HuH-7 (cell line): Measurements from ENCODE around the gene ATP2C2.
"Not testable (repeated sequence)": the region's sequence is repeated elsewhere in the genome, so short reads cannot be mapped to it uniquely, and the experiment has no call there.

Experiments
- DNase-seq: peaks from one replicate; pipeline ENCODE4 v3.0.0; 2011; ENCODE audit warnings: low spot score

ATP2C2 gene

DNA sequence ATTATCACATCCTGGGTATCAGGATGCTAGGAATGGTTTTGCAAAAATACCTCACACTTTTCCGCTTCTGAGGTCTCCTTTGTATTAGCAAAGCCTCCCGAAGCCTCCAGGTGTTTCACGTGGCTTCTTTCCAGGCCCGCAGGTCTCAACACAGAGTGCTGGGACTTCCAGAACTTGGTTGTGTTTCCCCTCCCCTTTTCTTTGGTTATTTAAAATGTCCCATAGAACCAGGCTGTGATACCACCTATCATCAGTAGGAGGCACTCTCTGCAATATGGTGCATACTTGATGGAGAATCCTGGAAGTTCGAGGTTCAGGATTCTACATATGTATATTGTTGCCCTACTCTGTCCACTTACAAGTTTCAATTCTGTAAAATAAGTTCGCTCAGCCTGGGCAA is 28.8 kb downstream of the ATP2C2 start:
- DNase-seq = no peak

DNA sequence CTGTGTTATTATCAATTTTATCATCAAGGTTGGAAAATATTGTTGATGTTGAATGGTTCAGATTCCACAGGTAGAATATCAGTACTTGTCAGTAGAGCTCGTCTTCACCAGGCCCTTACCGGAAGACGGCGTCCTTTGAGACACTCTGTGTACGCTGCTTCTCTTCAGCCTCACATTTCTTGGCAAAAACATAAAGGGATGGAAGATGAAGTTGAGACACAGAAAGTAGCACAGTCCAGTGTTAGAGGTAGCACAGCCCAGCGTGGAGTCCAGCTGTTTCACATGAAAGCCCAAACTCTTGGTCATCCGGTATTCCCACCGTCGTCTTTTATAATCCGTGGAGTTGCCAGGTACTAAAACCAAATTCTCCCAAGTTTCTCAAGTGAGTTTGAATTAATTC is 30.4 kb downstream of the ATP2C2 start:
- no peak for DNase-seq

DNA sequence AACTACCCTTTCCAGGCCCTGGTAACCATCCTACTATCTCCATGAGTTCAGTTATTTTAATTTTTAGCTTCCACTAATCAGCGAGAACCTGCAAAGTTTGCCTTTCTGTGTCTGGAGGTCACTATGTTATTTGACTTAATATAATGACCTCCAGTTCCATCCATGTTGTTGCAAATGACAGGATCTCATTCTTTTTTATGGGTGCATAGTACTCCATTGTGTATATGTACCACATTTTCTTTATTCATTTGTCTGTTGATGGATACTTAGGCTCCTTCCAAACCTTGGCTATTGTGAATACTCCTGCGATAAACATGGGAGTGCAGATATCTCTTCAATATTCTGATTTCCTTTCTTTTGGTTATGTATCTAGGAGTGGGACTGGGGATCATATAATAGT is 31.6 kb downstream of the ATP2C2 start:
- not testable (repeated sequence) for DNase-seq

DNA sequence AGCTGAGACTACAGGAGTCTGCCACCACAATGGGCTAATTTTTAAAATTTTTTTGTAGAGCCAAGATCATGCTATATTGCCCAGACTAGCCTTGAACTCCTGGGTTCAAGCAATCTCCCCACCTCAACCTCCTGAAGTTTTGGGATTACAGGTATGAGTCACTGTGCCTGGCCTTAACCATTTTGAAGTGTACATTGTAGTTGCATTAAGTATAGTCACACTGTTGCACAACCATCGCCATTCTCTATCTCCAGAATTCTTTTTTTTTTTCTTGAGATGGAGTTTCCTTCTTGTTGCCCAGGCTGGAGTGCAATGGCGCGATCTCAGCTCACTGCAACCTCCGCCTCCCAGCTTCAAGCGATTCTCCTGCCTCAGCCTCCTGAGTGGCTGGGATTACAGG is 35.1 kb downstream of the ATP2C2 start:
- not testable (repeated sequence) for DNase-seq

DNA sequence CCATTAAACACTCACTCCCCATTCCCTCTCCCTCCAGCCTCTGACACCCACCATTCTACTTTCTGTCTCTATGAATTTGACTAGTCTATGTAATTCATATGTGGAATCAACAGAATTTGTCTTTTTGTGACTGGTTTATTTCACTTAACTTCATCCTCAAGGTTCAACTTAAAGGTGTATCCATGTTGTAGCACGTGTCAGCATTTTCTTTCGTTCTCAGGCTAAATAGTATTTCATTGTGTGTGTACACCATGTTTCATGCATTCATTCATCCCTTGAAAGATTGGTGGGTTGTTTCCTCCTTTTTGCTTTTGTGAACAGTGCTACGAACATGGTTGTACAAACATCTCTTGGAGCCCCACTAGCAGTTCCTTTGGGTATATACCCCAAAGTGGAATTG is 36.0 kb downstream of the ATP2C2 start:
- DNase-seq = no peak

DNA sequence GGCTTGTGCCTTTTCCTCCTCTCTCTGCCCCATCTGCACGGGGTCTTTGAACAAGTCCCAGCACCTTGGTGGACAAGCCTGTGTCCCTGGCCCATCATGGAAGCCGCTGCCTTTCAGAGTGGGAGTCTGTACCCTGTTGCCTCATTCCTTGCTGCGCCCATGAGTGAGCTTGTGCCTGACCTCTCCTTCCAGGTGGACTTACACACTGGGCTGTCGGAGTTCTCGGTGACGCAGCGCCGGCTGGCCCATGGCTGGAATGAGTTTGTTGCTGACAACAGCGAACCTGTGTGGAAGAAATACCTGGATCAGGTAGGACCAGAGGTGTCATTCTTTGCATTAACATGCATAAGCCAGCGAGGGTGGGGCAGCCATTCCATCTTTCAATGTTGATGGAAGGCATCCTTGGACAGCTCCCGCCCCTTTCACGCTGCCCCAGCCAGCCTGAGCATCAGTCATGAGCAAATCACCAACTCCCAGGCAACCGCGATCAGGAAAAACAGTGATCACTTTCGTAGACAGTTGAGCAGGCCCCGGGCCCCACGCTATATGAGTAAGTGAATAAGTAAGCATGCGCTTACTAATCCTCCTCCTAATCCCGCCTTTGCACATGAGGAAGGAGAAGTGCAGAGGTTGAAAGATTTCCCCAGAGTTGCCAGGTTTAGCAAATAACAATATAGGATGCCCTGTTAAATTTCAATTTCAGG is 36.8 kb downstream of the ATP2C2 start:
- DNase-seq = no peak

DNA sequence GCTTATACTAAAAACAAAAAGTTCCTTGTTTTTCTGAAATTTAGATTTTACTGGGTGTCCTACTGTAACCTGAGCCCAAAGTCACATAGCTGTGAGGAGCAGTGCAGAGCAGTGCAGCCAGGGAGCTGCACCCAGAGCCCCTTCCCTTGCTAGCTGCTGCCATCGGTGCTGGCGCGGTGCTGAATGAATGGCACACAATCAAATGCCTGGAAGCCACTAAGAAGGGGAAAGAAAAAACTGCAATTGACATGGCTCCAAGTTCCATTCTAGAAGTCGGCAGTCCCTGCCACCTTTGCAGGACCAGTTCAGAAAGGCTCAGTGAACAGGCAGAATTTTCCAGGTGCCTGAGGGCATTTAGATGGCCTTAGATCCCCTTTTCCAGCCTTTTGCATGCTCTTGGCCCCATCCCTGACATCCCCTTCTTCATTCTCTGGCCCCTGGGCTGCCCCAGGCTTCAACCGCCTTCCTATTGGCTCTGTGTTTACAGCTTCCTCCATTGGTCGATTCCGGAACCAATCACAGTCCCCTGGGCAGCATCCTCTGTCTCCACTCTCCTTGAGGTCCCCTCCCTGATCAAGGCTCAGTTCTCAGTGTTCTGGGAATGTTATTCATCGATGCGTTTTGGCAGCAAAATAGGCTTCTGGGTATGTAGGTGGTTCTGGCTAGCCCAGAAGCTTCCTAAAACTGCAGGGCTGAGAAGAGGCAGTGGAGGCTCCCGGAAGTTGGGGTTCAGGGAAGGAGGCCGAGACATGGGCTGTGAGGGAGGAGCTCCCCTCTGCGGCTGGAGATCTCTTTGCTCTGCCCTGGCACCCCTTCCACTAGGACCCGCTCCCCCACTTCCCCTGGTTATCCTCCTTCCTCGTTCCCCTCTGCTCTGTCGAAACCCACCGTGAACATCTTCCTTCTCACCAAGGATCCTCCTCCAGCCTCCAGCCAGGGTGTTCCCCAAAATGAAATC is 37.9 kb downstream of the ATP2C2 start:
- no peak for DNase-seq

DNA sequence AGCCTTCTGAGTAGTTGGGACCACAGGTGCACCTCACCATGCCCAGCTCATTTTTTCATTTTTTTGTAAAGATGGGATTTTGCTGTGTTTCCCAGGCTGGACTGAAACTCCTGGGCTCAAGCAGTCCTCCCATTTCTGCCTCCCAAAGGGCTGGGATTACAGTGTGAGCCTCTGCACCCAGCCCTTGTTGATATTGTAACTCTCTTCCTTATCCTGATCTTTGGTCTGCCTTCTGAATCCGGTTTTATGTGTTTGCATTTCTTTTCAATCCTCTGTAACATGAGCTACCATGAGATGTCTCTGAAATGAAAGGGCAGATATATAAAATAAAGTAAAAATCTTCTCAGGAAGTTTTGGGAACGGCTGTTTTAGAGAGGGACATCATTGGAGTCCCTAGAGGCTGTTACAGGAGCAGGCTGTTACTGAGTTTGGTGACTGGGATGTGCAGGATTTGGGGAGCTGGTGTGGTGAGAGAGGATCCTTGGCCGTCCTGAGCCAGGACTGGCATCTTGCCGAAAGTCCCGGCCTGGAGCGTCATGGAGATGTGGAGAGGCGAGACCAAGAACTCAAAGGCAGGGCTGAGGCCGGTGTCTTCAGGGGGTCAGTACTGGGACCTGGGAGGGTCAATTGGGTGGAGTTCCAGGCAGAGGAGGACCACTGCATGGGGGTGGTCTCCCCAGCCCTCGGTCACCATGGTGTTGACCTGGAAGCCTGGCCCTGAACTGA is 39.4 kb downstream of the ATP2C2 start:
- DNase-seq = no peak

DNA sequence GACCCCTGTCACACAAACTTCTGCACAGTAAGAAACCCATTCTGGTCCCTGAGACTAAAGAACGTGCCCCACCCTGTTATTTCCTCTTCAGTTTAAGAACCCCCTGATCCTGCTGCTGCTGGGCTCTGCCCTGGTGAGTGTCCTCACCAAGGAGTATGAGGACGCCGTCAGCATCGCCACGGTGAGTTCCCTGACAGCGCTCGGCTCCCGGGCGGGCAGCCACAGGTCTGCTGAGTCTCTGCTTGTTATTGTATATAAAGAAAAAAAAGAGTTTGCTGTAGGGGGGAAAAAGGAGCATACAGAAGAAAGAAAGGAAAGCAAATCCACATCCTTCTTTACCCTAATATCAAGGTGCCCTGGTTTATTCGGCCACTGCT is 40.0 kb downstream of the ATP2C2 start:
- no peak for DNase-seq

DNA sequence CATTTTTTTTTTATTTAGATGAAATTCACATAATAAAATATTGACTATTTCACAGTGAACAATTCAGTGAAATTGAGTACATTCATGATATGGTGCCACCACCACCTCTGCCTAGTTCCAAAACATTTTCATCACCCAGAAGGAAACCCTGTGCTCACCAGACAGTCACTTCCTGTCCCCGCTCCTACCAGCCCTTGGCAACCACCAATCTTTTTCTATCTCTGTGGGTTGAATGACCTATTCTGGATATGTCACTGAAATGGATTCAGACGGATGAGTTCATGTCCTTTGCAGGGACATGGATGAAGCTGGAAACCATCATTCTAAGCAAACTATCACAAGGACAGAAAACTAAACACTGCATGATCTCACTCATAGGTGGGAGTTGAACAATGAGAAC is 40.5 kb downstream of the ATP2C2 start:
- no peak for DNase-seq

DNA sequence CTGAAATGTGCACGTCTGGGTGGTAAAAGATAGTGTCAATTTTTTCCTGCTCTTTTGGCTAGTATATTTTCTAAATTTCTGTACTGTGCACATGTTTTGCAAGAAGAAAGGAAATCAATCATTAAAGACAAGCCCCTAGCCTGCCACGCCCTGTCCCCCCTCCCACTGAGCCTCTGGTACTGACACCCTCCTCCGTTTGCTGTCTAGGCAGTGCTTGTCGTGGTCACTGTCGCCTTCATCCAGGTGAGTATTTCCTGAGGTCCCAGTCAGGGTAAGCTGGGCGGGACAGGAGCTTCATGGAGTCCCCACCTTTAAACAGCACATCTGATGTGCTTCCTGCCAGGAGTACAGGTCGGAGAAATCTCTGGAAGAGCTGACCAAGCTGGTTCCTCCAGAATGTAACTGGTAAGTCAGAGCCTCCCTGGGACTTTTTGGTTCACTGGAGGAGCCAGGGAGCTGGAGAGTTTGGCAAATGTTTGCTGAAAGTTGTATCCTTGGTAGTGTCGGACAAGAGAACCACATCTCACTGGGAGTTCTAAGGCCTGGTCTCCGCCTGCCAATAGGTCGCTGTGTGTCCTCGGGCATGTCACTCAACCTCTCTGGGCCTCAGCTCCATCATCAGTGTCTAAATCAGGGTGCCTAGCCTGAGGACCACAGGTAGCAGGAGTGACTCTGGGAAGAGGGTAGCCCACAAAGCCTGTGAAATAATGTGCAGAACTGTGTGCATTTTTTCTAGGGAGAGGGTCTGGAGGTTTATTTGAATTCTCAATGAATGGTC is 42.2 kb downstream of the ATP2C2 start:
- DNase-seq = no peak

DNA sequence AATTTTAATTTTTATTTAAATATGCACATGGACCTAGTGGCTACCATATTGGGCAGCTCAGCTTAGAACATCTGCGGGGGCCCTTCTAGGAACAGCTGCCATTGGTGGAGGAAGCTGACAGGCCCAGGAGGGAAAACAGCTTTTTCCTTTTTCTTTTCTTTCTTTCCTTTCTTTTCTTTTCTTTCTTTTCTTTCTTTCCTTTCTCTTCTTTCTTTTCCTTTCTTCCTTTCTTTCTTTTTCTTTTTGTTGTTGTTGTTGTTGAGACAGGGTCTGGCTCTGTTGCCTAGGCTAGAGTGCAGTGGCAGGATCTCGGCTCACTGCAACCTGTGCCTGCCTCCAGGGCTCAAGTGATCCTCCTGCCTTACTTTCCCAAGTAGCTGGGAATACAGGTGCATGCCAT is 43.4 kb downstream of the ATP2C2 start:
- no peak for DNase-seq

DNA sequence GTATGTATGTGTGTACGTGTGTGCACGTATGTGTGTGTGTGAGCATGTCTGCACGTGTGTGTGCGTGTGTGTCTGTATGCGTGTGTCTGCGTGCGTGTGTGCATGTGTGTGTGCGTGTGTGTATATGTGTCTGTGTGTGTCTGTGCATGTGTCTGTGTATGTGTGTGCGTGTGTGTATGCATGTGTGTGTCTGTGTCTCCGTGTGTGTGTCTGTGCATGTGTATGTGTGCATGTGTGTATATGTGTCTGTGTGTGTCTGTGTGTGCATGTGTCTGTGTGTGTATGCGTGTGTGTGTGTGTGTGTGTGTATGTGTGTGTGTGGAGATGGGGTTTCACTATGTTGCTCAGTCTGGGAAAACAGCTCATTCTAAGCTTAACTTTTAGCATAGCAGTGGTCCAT is 43.9 kb downstream of the ATP2C2 start:
- no peak for DNase-seq

DNA sequence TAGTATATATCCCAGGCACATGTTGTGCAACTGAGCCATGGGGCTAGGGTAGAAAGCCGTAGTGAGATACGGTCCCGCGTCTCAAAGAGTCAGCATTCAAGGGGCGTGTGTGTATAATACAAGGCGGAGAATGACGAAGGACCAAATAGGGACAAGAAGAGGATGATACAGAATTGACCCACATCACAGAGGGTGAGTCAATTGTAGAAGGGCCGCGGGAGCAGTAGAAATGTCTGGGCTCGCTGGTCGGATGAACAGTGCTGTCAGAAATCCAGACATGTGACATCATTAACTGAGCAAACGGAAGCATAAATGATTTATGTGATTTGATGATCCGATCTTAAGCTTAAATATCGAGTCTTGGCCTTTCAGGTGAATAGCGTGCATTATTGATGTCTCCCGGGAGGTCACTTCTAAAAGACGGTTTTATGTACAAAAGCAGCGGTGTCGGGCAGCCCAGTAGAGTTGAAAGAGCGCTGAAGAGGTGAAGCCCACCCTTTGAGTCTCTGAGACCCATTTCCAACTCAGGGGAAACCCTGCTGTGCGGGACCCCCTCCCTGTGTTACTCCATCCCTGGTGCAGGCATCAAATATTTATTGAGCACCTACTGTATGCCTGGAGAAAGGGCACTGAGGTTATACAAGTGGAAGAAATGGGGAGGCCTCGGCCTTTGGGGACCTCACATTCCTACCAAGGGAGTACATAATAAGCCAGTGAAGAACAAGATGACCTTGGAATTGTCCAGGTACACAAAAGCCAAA is 45.1 kb downstream of the ATP2C2 start:
- no peak for DNase-seq

DNA sequence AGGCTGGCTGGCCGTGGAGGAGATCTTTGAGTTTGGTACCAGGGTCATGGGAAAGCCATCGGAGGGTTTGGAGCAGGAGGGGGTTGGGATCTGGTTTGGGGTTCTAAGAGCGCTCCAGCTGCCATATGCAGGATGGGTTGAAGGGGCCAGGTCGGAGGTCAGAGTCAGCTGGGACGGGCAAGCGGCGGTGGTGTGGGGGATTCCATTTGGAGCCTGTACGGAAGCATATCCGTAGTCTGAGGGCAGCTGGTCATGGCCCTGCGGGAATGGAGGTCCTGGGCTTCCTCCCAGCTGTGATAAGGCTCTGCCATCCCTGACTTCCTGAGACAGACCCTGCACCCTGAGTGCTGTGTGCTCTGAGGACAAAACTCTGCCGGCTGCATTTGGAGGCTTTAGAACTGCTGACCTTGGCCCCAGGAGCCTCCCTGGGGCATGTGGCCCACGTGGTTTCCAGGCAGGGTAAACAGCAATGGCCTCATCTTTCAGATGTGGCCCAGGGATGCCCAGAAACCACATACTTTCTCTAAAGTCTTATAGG is 46.5 kb downstream of the ATP2C2 start:
- DNase-seq = no peak

DNA sequence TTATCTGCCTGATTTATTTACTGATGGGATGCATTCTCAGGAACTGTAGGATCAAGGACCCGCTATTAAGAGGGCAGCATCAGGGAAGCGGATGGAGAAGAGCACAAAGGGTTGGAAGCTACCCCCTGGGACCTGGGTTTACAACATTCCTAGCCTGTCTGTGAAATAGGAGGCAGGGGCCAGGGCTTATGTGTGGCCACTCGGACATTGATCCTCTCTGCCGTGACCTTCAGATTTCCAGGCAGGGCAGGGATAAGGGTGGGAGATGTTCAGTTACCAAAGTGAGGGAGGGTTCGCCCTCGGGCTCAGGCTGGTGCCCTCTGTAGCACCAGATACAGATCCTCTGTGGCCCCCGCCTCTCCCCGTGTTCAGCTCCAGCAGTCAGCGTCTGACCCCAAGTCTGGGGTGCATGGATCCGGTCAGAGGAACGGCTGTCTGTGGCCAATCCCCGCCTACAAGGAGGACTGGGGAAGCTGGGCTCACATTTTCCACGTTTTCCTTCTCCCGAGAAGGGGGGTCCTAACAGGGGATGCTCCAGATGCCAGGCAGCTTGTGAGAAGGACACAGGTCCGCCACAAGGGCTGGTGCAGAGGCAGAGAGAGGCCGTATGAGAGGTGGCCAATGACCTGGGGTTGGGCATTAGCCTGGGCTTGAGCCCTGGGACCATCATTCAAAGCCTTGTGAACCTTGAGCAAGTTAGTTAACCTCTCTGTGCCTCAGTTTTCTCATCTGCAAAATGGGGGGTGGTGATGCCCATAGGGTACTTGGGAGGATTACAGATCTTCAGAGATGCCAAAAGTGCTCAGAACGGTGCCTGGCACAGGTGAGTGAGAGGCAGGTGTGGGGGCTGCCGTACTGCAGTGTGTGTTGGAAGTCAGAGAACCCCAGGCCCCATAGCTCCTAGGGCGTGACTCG is 48.3 kb downstream of the ATP2C2 start:
- no peak for DNase-seq

DNA sequence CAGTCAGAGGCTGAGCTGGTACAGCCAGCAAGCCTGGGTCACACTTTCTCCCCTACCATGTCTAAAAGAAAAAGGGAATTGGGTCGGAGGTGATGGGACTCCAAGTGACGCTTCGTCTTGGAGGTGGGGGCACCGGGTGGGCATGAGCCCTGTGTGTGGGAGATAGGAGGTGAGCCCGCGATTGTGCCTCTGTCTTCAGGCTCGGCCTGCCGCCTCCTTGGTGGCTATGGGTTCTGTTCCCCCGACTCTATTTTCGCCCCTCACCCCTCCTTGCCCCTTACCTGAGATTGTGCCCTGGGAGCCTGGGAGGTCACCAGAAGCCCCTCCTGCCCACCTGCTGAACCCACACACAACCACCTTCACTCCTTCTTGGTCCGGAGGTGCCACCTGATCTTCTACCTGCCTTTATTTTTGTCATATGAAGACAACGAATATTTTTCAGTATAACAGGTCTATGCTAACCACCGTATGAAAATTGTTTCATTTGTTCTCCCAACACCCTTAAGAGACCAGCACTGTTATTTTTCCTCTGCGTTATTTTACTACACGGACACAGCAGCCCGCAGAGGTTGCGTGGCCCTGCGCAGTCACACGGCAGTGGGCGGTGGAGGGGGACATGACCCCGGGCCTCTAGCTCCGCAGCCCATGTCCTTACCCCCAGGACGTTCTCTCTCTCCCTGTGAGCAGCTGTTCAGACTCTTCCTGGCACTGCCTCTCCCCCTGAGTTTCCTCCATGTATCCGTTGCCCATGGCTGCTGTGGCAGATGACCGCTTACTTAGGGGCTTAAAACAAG is 49.9 kb downstream of the ATP2C2 start:
- no peak for DNase-seq

DNA sequence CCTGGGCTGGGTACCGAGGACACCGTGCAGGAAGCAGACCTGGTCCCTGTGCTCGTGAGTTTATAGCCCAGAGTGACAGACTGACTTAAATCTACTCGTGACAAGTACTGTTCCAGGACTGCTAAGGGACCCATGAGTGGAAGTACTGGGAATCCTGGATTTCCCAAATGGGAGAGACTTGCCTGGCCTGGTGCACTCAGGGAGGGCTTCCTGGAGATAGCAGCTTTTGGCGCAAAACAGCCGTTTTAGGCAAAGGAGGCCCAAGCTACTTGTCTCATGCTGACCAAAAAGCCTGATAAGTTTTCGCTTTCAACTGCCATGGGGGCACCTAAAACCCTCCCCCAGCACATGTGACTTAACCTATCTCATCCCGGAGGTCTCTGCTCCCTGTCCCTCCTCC is 51.4 kb downstream of the ATP2C2 start:
- no peak for DNase-seq

DNA sequence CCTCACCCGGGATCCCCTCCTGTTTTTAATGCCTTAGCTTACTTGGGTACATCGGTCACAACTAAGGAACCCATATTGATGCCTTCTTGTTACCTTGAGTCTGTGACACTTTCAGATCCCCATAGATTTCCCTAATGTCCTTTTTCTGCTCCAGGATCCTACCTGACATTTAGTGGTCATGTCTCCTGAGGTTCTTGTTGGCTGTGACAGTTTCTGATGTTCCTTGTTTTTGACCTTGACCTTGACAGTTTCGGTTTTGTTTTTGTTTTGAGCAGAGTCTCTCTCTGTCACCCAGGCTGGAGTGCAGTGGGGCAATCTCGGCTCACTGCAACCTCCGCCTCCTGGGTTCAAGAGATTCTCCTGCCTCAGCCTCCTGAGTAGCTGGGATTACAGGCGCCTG is 52.2 kb downstream of the ATP2C2 start:
- not testable (repeated sequence) for DNase-seq
